AG04450 (cell line): ENCODE results near the gene YIPF2. TPM values are rescaled to one million over a fixed set of nuclear protein-coding genes. Genes with fewer than 3 reads are reported as not detected.

ENCODE experiments used
- CTCF ChIA-PET: fragments of 300-600, 350-600 bp; formaldehyde crosslinking; extraction: SDS; loops from one replicate; lab custom pipeline; 2022; ENCODE audit warnings: antibody characterized with exemption, inconsistent platforms; lab: Charles Lee
- POLR2A ChIA-PET: fragments of 350-600 bp; formaldehyde crosslinking; extraction: SDS; loops from one replicate; lab custom pipeline; 2021; ENCODE audit warnings: antibody characterized with exemption, inconsistent platforms; lab: Yijun Ruan, JAX
- DNase-seq: peaks from one replicate; pipeline ENCODE4 v3.0.0-alpha.2; 2011; ENCODE audit warnings: low read depth, low spot score
- H3K27ac ChIP-seq: one replicate; pipeline ENCODE4 v1.5.1; 2012; ENCODE audit warnings: low read depth, low read length, control low read depth
- H3K27me3 ChIP-seq: one replicate; pipeline ENCODE4 v1.6.0; 2012; ENCODE audit warnings: low read length; ENCODE audit not compliant: control insufficient read depth, insufficient read depth
- H3K4me3 ChIP-seq: 2 replicates; pipeline ENCODE4 v1.5.1; 2011; ENCODE audit warnings: mild to moderate bottlenecking, low read depth, low read length, control low read depth
- H3K9me3 ChIP-seq: 2 replicates; pipeline ENCODE4 v1.5.1; 2012; ENCODE audit warnings: low read length; ENCODE audit not compliant: control insufficient read depth, insufficient read depth
- CTCF ChIP-seq: IDR thresholded peaks from 2 replicates; pipeline ENCODE4 v1.5.1; 2011; ENCODE audit warnings: low read depth, low read length, control low read depth, inconsistent platforms
- polyA plus RNA-seq: library from polyadenylated mRNA; depleted of rRNA; stranded (reverse); fragments of >200 nt; gene quantifications from 2 replicates; pipeline ENCODE4 v1.2.3, GENCODE V29; 2011

YIPF2 gene
- polyA plus RNA-seq, 1 experiment, result 35.1 TPM

- H3K27ac ChIP-seq, result no peak overlapping the region
- TF ChIP-seq CTCF, result no peak
- ChIA-PET POLR2A (interaction anchor here (0.9 kb wide), 1 partner anchor 10 kb away, joined by 4 read pairs; no protein-coding TSS in a partner anchor), CTCF (interaction anchor here (0.6 to 1.4 kb wide), 2 partner anchors 38 to 107 kb away, joined by 4 to 5 read pairs; no protein-coding TSS in a partner anchor)
- no peak overlapping the region for H3K4me3 ChIP-seq
- no peaks in the 10 kb centered on the region for H3K9me3 ChIP-seq
- no peak for DNase-seq
- H3K27me3 ChIP-seq, result no peaks in the 10 kb centered on the region
Observed at GRCh38 chr19:10898633-10899032, 29.8 kb downstream of the YIPF2 start.

- no peak overlapping the region for H3K4me3 ChIP-seq
- H3K9me3 ChIP-seq, result no peaks in the 10 kb centered on the region
- POLR2A ChIA-PET, result interaction anchor here (0.6 kb wide), 1 partner anchor 53 kb away, joined by 3 read pairs; no protein-coding TSS in a partner anchor
- peak overlapping the region; percentile 52 for H3K27ac ChIP-seq
- CTCF ChIA-PET, result interaction anchor here (0.5 kb wide), 1 partner anchor 11 kb away, joined by 4 read pairs; no protein-coding TSS in a partner anchor
- DNase-seq, result peak; percentile 34
- TF ChIP-seq CTCF, result no peak
- no peaks in the 10 kb centered on the region for H3K27me3 ChIP-seq
Observed at GRCh38 chr19:10896851-10897526, 31.4 kb downstream of the YIPF2 start.

GRCh38 chr19:10895920-10896319, 32.5 kb downstream of the YIPF2 start:
- CTCF ChIA-PET, result no interaction called here

GRCh38 chr19:10895363-10895762, 33.1 kb downstream of the YIPF2 start:
- no peak overlapping the region for H3K27ac ChIP-seq
- POLR2A ChIA-PET, result interaction anchor here (0.6 kb wide), 1 partner anchor 419 kb away, joined by 3 read pairs; no protein-coding TSS in a partner anchor
- no peaks in the 10 kb centered on the region for H3K9me3 ChIP-seq
- no peaks in the 10 kb centered on the region for H3K27me3 ChIP-seq
- CTCF ChIA-PET, result interaction anchor here (0.9 to 1.1 kb wide), 2 partner anchors 22 to 38 kb away, joined by 9 to 18 read pairs; no protein-coding TSS in a partner anchor
- TF ChIP-seq CTCF, result no peak
- no peak overlapping the region for H3K4me3 ChIP-seq
- DNase-seq, result no peak

More at GRCh38 chr19:10895920-10896319, 32.5 kb downstream of the YIPF2 start:
- DNase-seq, result no peak
- H3K4me3 ChIP-seq, result no peak overlapping the region
- no peaks in the 10 kb centered on the region for H3K9me3 ChIP-seq
- POLR2A ChIA-PET, result interaction anchor here (0.6 kb wide), 1 partner anchor 420 kb away, joined by 3 read pairs; no protein-coding TSS in a partner anchor
- H3K27ac ChIP-seq, result no peak overlapping the region
- H3K27me3 ChIP-seq, result no peaks in the 10 kb centered on the region
- TF ChIP-seq CTCF, result no peak

GRCh38 chr19:10894911-10895213, 33.6 kb downstream of the YIPF2 start:
- Histone ChIP-seq H3K4me3 (no peak overlapping the region), H3K9me3 (no peaks in the 10 kb centered on the region), H3K27me3 (no peaks in the 10 kb centered on the region), H3K27ac (no peak overlapping the region)
- TF ChIP-seq CTCF, result no peak
- ChIA-PET CTCF (interaction anchor here (0.9 to 1.1 kb wide), 3 partner anchors 22 to 37 kb away, joined by 4 to 18 read pairs (median 9); no protein-coding TSS in a partner anchor), POLR2A (no interaction called here)
- no peak for DNase-seq
